H1 (cell line): ENCODE results near the gene NAA38. TPM values are rescaled to one million over a fixed set of nuclear protein-coding genes. Genes with fewer than 3 reads are reported as not detected.

Experiments
- CEBPB ChIP-seq: IDR thresholded peaks from 2 replicates; pipeline ENCODE4 v1.6.1; 2012; ENCODE audit warnings: low read depth, low read length
- CHD7 ChIP-seq: fragments of 300-600 bp; sonication (generic); IDR thresholded peaks from 2 replicates; pipeline ENCODE4 v1.7.1; 2012; ENCODE audit warnings: low read length, moderate library complexity, mild to moderate bottlenecking, inconsistent platforms; ENCODE audit not compliant: insufficient replicate concordance
- EP300 ChIP-seq, 2 experiments: IDR thresholded peaks; 1 replicate in 1 of 2; 2 replicates in 1 of 2; pipeline ENCODE4 v1.6.1; 2011 to 2012; ENCODE audit warnings: low read depth in 2 of 2, low read length in 2 of 2, mild to moderate bottlenecking in 2 of 2, borderline replicate concordance in 1 of 2, inconsistent platforms in 1 of 2, moderate library complexity in 1 of 2
- KDM5A ChIP-seq: fragments of 200-600 bp; IDR thresholded peaks from 2 replicates; pipeline ENCODE4 v1.7.1; 2012; ENCODE audit warnings: mild to moderate bottlenecking, low read length, inconsistent platforms, mixed read lengths
- POLR2AphosphoS5 ChIP-seq: IDR thresholded peaks from 2 replicates; pipeline ENCODE4 v1.6.1; 2011; ENCODE audit warnings: low read depth, low read length
- RBBP5 ChIP-seq: IDR thresholded peaks from 2 replicates; pipeline ENCODE4 v1.7.1; 2012; ENCODE audit warnings: low read depth, mild to moderate bottlenecking, inconsistent platforms, low read length, moderate library complexity, borderline replicate concordance
- SP2 ChIP-seq: IDR thresholded peaks from 2 replicates; pipeline ENCODE4 v1.6.1; 2012; ENCODE audit warnings: mild to moderate bottlenecking, low read length, inconsistent platforms
- SP4 ChIP-seq: IDR thresholded peaks from 2 replicates; pipeline ENCODE4 v1.6.1; 2012; ENCODE audit warnings: low read length, inconsistent platforms
- TAF1 ChIP-seq: IDR thresholded peaks from 2 replicates; pipeline ENCODE4 v1.6.1; 2011; ENCODE audit warnings: mild to moderate bottlenecking, low read depth, low read length
- USF2 ChIP-seq: IDR thresholded peaks from 2 replicates; pipeline ENCODE4 v1.6.1; 2011; ENCODE audit warnings: low read length, improper control_type of control experiment
- polyA plus RNA-seq, 7 experiments: library from polyadenylated mRNA; depleted of rRNA in 3 of 7; stranded (reverse) in 5 of 7; unstranded in 2 of 7; fragments of >200 nt in 5 of 7; fragments of 200-250 nt in 2 of 7; gene quantifications; 1 replicate in 5 of 7; 2 replicates in 1 of 7; 4 replicates in 1 of 7; pipeline versions ENCODE4 v1.2.1 to v1.2.3, GENCODE V29; 2011 to 2013; ENCODE audit warnings: missing spikeins in 2 of 7, mixed read lengths in 2 of 7
- total RNA-seq: library from RNA; stranded (reverse); fragmentation: NEBNext Ultra II Directional; extraction: Animal tissue kit (Norgen Biotek cat#: 25700); gene quantifications from 2 replicates; pipeline ENCODE4 v1.2.1, GENCODE V29; 2021

NAA38 gene
- total and polyA plus RNA-seq, 2 of the 8 experiments (the other 6 are each of a cell fraction or from before 2014, with no cell fraction given), result 30.2 to 109 TPM

- TF ChIP-seq CHD7 (no peak), SP4 (no peak), USF2 (no peak), RBBP5 (no peak), SP2 (no peak), TAF1 (no peak), CEBPB (no peak), KDM5A (no peak), EP300 (IDR thresholded peaks at IDR 0.05; ENCODE audit: borderline replicate concordance in 1 of 2, low read depth in 2 of 2, low read length in 2 of 2) (no peak), POLR2AphosphoS5 (no peak)
Observed at GRCh38 chr17:7852919-7853690, 4.3 kb downstream of the NAA38 start (continued).
